ENCODE results near the gene HACD1.

Gene HACD1, protein sequence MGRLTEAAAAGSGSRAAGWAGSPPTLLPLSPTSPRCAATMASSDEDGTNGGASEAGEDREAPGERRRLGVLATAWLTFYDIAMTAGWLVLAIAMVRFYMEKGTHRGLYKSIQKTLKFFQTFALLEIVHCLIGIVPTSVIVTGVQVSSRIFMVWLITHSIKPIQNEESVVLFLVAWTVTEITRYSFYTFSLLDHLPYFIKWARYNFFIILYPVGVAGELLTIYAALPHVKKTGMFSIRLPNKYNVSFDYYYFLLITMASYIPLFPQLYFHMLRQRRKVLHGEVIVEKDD

DNA sequence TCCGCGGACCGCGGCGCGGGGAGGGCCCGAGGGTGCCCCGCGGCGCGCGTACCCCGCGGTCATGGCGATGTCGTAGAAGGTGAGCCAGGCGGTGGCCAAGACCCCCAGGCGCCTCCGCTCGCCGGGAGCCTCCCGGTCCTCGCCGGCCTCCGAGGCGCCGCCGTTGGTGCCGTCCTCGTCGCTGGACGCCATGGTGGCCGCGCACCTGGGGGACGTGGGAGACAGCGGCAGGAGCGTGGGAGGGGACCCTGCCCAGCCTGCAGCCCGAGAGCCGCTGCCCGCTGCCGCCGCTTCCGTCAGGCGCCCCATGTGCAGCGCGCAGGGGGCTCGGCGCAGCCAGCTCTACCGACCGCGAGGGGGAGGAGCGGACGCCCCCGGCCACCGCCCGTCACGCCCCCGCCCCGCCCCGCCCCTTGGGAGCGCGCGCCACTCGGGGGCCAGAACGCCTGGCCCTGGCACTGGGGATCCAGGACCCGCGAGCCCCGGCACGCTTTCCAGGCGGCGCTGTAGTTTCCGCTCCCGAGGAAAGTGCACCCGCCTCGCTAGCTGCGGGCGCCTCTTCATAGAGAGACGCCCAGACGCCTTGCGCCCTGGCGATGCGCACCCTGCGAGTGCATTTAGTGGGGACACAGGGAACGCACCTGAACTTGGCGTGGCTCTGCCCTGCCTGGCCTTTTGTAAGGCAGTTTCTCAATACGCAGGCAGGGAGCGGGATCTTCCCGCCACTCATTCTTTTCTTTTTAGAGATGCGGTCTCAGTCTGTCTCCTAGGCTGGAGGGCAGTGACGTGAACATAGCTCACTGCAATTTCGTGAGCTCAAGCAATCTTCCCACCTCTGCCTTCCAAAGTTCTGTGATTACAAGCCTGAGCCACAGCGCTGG is at the start of gene HACD1:
HACD1 (minus strand) TSS at position 344 of the 881 bp plus-strand sequence; CDS start at position 309, 35 bp downstream.
- peak within 1 kb of the TSS; percentile 81 for H3K4me3 ChIP-seq (ENCODE audit: low read length)
- no peaks in the 10 kb centered on the region for H3K9me3 ChIP-seq (ENCODE audit: low read length)
- no peaks in the 10 kb centered on the region for H3K36me3 ChIP-seq (ENCODE audit: insufficient read depth, low read length)
- H3K4me1 ChIP-seq (ENCODE audit: insufficient read depth, low read length): peaks cover 5% of the 10 kb centered on the region
- H3K27me3 ChIP-seq (ENCODE audit: insufficient read depth, low read length): no peaks in the 10 kb centered on the region
- H2AFZ ChIP-seq (ENCODE audit: low read depth, low read length): peak within 1 kb of the TSS; percentile 72

DNA sequence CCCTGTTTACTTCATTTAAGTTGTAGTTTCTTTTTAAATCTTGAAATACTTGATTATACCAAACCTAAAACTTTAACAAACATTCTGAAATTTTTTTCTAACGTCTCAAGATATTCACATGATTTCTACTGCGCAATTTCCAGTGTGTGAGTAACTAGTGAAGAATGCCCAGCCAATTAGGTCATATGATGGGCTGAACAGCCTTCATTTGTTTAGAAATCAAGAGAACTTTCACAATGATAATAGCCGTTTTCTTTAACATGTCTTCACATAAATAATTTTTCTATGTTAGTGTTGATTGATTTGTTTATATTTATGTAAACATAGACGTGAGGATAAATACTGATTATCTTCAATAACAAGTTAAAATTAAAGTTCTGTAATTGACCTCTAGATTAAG is 48.6 kb upstream of the HACD1 start:
- H3K9me3 ChIP-seq (ENCODE audit: low read length): no peaks in the 10 kb centered on the region
- H3K36me3 ChIP-seq (ENCODE audit: insufficient read depth, low read length): peaks cover 8% of the 10 kb centered on the region
- no peaks in the 10 kb centered on the region for H3K27me3 ChIP-seq (ENCODE audit: insufficient read depth, low read length)
- no peak overlapping the region for H2AFZ ChIP-seq (ENCODE audit: low read depth, low read length)
- H3K4me1 ChIP-seq (ENCODE audit: insufficient read depth, low read length): no peaks in the 10 kb centered on the region
- no peak overlapping the region for H3K4me3 ChIP-seq (ENCODE audit: low read length)

DNA sequence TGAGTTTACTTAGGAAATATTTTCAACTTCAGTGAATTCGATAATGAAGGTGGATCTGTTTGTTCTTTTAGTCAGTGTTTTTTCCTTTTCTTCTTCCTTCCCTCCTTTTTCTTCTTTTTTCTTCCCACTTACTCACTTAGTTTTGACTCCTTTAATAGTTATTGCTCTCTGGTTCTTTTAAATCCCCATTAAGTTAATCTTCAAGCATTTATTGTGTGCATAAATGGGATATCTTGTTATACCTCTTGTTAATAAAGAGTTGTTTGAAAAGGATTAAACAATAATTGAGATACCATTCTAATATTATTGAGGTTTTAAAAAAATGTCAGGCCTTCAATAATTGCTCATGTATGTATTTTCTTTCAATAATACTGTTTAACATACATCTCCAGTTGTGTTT is 46.3 kb upstream of the HACD1 start:
- Histone ChIP-seq H3K36me3 (ENCODE audit: insufficient read depth, low read length) (peaks cover 12% of the 10 kb centered on the region), H2AFZ (ENCODE audit: low read depth, low read length) (no peak overlapping the region), H3K4me3 (ENCODE audit: low read length) (no peak overlapping the region), H3K27me3 (ENCODE audit: insufficient read depth, low read length) (no peaks in the 10 kb centered on the region), H3K4me1 (ENCODE audit: insufficient read depth, low read length) (no peaks in the 10 kb centered on the region), H3K9me3 (ENCODE audit: low read length) (peaks cover 2% of the 10 kb centered on the region)

DNA sequence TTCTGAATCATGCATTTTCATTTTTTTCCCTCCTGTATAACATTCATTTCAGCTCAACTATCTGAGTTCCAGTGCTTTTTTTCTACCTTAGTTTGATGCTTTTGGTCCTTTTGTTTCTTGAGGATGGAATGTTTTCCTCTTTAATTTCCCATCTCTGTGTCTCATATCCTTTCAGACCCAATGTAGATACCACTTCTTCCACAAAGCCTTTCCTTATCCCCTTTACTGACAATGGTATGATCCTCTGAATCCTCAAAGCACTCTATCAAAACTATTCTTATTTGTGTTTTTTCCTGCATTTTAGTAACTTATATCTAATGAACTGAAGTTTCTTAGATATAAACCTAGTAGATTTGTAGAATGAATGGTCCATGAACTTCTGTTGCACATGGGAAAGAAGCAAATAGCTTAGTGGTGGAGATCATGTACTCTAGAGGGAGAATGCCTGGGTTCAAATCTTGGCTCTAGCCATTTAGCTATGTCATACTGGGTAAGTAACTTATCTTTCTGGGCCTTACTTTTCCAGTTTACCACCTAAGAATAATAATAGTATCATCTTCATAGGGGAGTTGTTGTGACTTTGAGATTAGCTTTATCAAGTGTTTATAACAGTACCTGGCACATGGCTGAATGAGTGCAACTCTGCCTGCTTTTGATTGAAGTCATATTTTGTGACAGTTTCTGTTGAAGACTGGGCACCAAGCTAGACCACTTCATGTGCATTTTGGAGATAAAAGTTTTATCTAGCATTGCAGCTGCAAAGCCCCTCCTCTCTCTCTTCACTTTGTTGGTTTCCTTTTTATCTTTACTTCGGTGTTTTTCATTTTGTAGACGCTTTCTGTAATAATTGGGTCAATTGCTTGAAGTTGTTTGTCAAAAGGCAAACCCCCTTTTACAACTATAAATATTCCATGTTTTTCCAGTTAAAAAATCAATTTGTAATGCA is 45.3 kb upstream of the HACD1 start:
- H3K4me3 ChIP-seq (ENCODE audit: low read length): no peak overlapping the region
- H3K36me3 ChIP-seq (ENCODE audit: insufficient read depth, low read length): peaks cover 12% of the 10 kb centered on the region
- no peak overlapping the region for H2AFZ ChIP-seq (ENCODE audit: low read depth, low read length)
- no peaks in the 10 kb centered on the region for H3K27me3 ChIP-seq (ENCODE audit: insufficient read depth, low read length)
- H3K9me3 ChIP-seq (ENCODE audit: low read length): peaks cover 2% of the 10 kb centered on the region
- H3K4me1 ChIP-seq (ENCODE audit: insufficient read depth, low read length): no peaks in the 10 kb centered on the region

DNA sequence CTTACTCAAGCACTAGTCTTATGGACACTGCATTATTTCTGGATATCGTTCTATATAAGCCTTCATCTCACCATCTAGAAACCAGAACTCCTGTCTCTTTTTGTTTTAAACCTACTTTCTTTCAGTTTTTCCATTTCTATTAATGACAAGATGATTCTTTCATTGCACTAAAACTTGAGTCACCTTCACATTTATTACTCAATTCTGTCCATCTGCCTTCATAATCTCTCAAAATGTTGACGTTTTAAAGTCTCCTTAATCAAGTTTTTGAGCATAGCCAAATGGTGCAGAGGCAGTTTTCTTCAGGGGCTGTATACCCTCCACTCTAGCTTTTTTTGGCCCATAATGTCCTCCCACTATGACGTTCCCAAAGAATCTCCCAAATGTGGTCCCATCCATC is 44.3 kb upstream of the HACD1 start:
- Histone ChIP-seq H3K9me3 (ENCODE audit: low read length) (peaks cover 7% of the 10 kb centered on the region), H3K4me3 (ENCODE audit: low read length) (no peak overlapping the region), H2AFZ (ENCODE audit: low read depth, low read length) (no peak overlapping the region), H3K27me3 (ENCODE audit: insufficient read depth, low read length) (no peaks in the 10 kb centered on the region), H3K4me1 (ENCODE audit: insufficient read depth, low read length) (no peaks in the 10 kb centered on the region), H3K36me3 (ENCODE audit: insufficient read depth, low read length) (peaks cover 12% of the 10 kb centered on the region)

DNA sequence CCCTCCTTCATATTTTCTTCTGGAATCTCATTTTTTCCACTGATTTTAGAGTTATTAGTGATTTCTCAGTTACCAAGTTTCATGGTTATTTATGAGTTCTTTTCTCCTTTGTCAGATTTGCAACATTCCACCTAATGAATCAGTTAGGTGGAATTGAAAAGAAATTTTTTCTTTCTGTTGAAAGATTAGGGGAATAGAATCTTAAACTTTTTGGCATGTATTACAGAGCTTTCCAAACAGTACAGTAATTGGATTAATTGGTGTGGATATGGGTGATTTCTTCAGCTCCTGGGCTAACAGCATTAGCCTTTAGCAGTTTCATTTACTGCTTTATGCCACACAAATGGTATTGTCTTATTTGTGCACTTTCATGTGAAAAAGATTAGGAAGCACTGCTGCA is 43.7 kb upstream of the HACD1 start:
- Histone ChIP-seq H3K9me3 (ENCODE audit: low read length) (peaks cover 9% of the 10 kb centered on the region), H3K4me1 (ENCODE audit: insufficient read depth, low read length) (no peaks in the 10 kb centered on the region), H3K36me3 (ENCODE audit: insufficient read depth, low read length) (peaks cover 12% of the 10 kb centered on the region), H3K27me3 (ENCODE audit: insufficient read depth, low read length) (no peaks in the 10 kb centered on the region), H3K4me3 (ENCODE audit: low read length) (no peak overlapping the region), H2AFZ (ENCODE audit: low read depth, low read length) (no peak overlapping the region)

DNA sequence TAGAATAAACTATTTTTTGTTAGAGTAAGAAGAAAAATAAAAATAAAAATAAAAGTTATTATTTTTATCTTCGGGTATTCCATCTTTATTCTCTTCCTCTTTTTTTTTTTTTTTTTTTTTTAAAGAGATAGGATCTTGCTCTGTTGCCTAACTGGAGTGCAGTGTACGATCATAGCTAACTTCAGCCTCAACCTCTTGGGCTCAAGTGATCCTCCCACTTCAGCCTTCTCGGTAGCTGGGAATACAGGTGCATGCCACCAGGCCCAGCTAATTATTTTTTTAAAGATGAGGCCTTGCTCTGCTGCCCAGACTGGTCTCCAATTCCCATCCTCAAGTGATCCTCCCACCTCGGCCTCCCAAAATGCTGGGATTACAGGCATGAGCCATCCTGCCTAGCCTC is 42.2 kb upstream of the HACD1 start:
- Histone ChIP-seq H3K9me3 (ENCODE audit: low read length) (peaks cover 14% of the 10 kb centered on the region), H2AFZ (ENCODE audit: low read depth, low read length) (no peak overlapping the region)

DNA sequence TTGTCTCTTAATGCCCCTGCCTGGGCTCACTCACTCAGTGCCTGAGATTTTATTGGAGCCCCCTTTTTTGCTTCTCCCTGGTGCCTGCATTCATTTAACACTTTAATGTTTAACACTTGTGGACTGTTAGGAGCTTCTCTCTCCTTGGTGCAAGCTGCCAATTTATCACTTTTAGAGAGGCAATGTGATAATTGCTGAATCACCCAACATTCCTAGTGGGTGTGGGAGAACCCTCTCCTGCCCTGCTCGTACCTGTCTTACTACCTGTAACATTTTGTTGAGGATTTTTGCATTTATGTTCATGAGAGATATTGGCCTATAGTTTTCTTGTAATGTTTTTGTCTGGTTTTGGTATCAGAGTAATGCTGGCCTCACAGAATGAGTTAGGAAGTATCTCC is 39.9 kb upstream of the HACD1 start:
- Histone ChIP-seq H3K36me3 (ENCODE audit: insufficient read depth, low read length) (peaks cover 9% of the 10 kb centered on the region), H3K27me3 (ENCODE audit: insufficient read depth, low read length) (no peaks in the 10 kb centered on the region), H3K9me3 (ENCODE audit: low read length) (peaks cover 15% of the 10 kb centered on the region), H3K4me1 (ENCODE audit: insufficient read depth, low read length) (peaks cover 9% of the 10 kb centered on the region), H3K4me3 (ENCODE audit: low read length) (no peak overlapping the region), H2AFZ (ENCODE audit: low read depth, low read length) (no peak overlapping the region)

More for the DNA sequence above, 42.2 kb upstream of the HACD1 start:
- no peaks in the 10 kb centered on the region for H3K27me3 ChIP-seq (ENCODE audit: insufficient read depth, low read length)
- no peaks in the 10 kb centered on the region for H3K4me1 ChIP-seq (ENCODE audit: insufficient read depth, low read length)
- H3K36me3 ChIP-seq (ENCODE audit: insufficient read depth, low read length): peaks cover 12% of the 10 kb centered on the region
- no peak overlapping the region for H3K4me3 ChIP-seq (ENCODE audit: low read length)

DNA sequence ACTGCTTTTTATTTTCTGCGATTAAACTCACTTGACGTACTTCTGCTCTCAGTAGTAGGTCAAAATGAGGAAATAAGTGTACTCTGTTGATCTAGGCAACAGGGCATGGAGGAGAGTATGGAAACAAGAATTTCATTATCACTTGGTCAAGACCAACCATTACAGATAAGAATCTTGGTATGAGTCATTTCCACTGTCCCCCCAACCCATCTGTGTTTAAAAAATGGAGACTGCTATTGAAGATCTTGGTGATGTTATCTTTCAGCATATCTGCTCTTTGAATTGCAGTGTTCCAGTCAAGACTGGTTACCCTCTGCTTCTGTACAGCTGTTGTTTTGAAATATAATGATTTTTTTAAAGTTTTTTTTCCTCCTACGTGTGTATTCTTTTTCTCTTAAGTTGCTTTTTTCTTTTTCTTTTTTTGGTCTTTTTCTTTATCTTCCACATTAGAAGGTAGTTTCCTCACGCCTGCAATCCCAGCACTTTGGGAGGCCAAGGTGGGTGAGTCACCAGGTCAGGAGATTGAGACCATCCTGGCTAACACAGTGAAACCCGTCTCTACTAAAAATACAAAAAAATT is 38.5 kb upstream of the HACD1 start:
- H3K36me3 ChIP-seq (ENCODE audit: insufficient read depth, low read length): peaks cover 7% of the 10 kb centered on the region
- peaks cover 16% of the 10 kb centered on the region for H3K4me1 ChIP-seq (ENCODE audit: insufficient read depth, low read length)
- H2AFZ ChIP-seq (ENCODE audit: low read depth, low read length): no peak overlapping the region
- H3K27me3 ChIP-seq (ENCODE audit: insufficient read depth, low read length): no peaks in the 10 kb centered on the region
- no peak overlapping the region for H3K4me3 ChIP-seq (ENCODE audit: low read length)
- peaks cover 15% of the 10 kb centered on the region for H3K9me3 ChIP-seq (ENCODE audit: low read length)

DNA sequence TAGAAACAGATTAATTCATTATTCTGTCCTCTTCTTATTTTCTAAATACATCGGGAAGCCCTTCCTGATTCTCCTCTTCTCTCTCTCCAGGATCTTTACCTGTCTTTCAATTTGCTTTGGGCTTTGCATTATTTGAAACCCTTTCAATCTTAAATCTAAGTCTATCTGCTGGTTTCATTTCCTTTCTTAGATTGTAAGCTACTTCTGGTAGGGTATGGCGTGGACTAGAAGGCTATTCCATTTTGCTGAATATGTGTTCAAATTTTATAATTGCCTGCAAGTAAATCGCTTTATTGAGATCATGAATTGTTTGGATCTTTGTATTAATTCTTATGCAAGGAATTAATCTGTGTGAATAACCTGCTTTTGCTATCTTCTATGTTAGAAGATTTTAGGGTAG is 37.8 kb upstream of the HACD1 start:
- H3K4me1 ChIP-seq (ENCODE audit: insufficient read depth, low read length): peaks cover 18% of the 10 kb centered on the region
- H3K9me3 ChIP-seq (ENCODE audit: low read length): peaks cover 15% of the 10 kb centered on the region
- no peak overlapping the region for H2AFZ ChIP-seq (ENCODE audit: low read depth, low read length)
- no peaks in the 10 kb centered on the region for H3K27me3 ChIP-seq (ENCODE audit: insufficient read depth, low read length)
- H3K36me3 ChIP-seq (ENCODE audit: insufficient read depth, low read length): peaks cover 3% of the 10 kb centered on the region
- H3K4me3 ChIP-seq (ENCODE audit: low read length): no peak overlapping the region

DNA sequence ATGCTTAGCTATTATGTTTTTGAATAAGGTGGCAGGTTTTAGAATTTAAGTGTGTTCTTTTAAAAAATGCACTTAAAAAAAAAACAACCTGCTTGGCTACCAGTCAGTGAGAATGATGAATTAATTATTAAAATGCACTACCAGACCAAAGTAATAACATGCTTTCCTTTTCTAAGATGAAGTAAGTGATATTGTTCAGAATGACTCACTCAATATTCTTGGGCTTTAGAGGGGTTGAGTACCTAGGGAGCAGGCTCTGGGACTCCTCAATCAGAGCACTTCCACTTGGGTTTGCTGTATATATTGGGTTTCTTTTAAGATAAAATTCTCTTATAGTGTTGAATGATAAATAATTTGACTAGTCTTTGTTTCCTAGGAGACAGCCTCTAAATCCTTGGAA is 35.4 kb upstream of the HACD1 start:
- H3K4me3 ChIP-seq (ENCODE audit: low read length): no peak overlapping the region
- peaks cover 13% of the 10 kb centered on the region for H3K9me3 ChIP-seq (ENCODE audit: low read length)
- H2AFZ ChIP-seq (ENCODE audit: low read depth, low read length): no peak overlapping the region
- H3K36me3 ChIP-seq (ENCODE audit: insufficient read depth, low read length): peaks cover 3% of the 10 kb centered on the region
- H3K4me1 ChIP-seq (ENCODE audit: insufficient read depth, low read length): peaks cover 18% of the 10 kb centered on the region
- no peaks in the 10 kb centered on the region for H3K27me3 ChIP-seq (ENCODE audit: insufficient read depth, low read length)

DNA sequence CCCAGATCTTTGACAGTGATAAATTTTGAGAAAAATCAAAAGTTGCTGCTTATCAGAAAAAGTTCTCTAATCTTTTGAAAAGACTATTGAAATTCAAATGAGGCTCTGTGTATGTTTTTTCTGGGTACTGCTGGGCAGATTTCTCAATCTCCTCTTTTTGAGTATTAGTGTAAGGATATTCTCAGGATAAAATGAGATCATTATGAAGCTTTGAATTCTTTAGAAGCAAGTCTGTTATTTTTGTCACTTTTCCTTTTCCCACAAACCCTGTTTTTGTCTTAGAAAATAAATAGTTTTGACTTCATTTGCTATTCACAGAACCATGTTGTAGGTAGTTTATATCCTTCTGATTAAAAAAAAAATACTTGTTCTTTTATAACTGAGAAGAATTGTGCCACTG is 34.7 kb upstream of the HACD1 start:
- H3K27me3 ChIP-seq (ENCODE audit: insufficient read depth, low read length): no peaks in the 10 kb centered on the region
- H3K4me3 ChIP-seq (ENCODE audit: low read length): no peak overlapping the region
- peaks cover 13% of the 10 kb centered on the region for H3K9me3 ChIP-seq (ENCODE audit: low read length)
- peaks cover 18% of the 10 kb centered on the region for H3K4me1 ChIP-seq (ENCODE audit: insufficient read depth, low read length)
- peaks cover 3% of the 10 kb centered on the region for H3K36me3 ChIP-seq (ENCODE audit: insufficient read depth, low read length)
- H2AFZ ChIP-seq (ENCODE audit: low read depth, low read length): no peak overlapping the region

Measured in neuron (in vitro differentiated cells).